AG10803 (cell line): ENCODE measurements around the gene CNRIP1.
A peak's percentile ranks its signal among the peaks of the same experiment; 100 is the strongest.

Source experiments
- DNase-seq: peaks from one replicate; pipeline ENCODE4 v3.0.0; 2010; ENCODE audit warnings: low read depth
- H3K4me3 ChIP-seq: 2 replicates; pipeline ENCODE4 v1.5.1; 2011; ENCODE audit warnings: mild to moderate bottlenecking, low read length, control low read depth
- TF ChIP-seq, protein P1 (sequence below): conservative IDR thresholded peaks from 2 replicates; pipeline ENCODE4 v1.5.1; 2011; ENCODE audit warnings: mild to moderate bottlenecking, low read length, control low read depth, inconsistent platforms

The CNRIP1 gene

DNA sequence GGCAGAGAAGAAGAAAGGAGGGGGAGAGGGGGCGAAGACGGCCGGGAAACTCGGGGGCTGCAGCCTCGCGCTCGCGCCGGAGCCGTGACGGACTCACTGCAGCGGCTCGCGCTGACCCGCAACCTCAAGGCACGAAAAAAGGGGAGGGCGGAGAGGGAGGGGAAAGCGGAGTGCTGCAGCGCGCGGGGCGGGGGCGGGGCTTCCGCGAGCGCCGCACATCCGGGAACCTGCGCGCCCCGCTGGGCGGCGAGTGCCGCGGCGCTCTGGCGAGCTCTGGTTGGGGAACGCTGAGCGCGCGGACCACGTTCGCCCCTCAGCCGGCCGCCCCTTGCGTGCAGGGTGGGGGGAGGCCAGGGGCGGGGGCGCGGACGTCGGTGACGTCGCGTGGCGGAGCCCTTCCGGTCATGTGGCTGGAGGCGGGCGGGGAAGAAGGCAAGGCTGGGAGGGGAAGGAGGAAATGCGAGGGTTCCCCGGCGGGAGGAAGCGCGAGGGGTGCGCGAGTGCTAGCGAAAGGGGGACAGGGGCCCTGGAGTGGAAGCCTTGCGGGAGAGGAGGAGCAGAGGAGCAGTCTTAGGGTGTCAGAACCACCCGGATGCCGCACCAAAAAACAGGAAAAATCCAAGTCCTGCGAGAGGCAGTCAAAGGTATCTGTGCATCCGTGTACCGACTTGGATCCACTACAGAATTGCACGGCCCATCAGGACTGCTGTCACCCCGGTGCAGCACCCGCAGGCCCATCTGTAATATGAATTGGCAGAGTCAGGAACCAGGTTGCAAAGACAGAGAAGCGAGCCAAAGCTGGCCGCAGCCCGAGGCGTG is 67.1 kb downstream of the CNRIP1 start, which contains the start of gene PPP3R1:
Gene PPP3R1 (minus strand): TSS at position 133 of the 819 bp plus-strand sequence. CDS start 405 bp downstream, outside the sequence.
- TF ChIP-seq, protein P1, sequence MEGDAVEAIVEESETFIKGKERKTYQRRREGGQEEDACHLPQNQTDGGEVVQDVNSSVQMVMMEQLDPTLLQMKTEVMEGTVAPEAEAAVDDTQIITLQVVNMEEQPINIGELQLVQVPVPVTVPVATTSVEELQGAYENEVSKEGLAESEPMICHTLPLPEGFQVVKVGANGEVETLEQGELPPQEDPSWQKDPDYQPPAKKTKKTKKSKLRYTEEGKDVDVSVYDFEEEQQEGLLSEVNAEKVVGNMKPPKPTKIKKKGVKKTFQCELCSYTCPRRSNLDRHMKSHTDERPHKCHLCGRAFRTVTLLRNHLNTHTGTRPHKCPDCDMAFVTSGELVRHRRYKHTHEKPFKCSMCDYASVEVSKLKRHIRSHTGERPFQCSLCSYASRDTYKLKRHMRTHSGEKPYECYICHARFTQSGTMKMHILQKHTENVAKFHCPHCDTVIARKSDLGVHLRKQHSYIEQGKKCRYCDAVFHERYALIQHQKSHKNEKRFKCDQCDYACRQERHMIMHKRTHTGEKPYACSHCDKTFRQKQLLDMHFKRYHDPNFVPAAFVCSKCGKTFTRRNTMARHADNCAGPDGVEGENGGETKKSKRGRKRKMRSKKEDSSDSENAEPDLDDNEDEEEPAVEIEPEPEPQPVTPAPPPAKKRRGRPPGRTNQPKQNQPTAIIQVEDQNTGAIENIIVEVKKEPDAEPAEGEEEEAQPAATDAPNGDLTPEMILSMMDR = no peak
- DNase-seq = peak; percentile 97
- peak within 1 kb of the TSS; percentile 87 for H3K4me3 ChIP-seq

DNA sequence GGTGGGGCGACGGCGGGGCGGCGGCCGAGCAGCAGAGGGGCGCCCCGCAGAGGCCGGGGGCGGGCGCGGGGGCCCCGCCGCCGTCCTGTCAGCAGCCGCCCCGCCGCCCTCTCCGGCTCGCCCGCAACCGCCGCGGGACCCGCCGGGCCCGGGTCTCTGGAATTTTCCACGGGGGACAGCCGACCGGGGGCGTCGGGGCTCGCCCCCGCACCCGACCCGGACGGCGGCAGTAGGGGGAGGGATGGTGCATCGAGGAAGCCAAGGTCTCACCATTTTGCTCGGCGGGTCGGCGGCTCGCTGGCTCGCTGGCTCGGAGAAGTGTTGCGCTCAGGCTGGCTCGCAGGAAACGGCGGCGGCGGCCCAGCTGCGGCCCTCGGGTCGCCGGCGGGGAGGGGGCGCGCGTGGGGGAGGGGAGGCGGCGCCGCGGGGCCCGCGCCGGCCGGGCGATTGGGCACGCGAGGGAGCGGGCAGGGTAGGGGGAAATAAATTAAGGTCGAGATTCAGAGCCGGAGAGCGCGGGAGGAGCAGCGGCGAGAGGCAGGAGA is 67.8 kb downstream of the CNRIP1 start:
- TF ChIP-seq, protein P1 = no peak
- DNase-seq = no peak
- peak overlapping the region; percentile 83 for H3K4me3 ChIP-seq

DNA sequence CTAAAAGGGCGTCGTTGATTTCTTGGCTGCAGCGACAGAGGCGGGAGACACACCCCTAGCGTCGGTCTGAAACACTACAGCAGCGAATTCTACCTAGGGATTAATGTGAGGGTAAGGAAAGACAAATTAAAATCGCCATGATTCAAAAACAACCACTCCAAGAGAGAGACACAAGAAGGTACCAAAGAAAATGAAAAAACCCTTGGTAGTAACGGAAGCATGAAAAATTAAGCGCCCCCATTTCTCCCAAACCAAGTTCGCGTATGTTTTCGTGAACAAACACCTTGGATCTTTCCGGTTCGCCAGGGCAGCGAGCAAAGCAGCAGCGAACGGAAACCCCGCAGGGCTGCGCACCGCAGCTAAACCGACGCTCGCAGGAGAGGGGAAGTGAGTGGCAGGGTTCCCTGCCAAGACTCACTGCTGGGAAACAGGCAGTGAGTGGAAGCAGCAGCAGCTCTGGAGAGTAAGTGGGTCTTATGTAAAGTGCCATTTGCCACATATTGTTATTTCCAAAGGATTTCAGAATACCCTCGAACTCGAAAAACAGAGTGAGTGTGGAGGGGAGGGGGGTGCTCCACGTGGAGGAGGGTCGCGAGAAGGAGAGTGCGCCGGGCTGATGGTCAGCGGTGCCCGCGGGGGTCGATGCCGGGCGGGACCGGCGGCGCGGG is 68.4 kb downstream of the CNRIP1 start:
- TF ChIP-seq, protein P1 = peak; percentile 74
- peak overlapping the region; percentile 83 for H3K4me3 ChIP-seq
- peak; percentile 69 for DNase-seq

DNA sequence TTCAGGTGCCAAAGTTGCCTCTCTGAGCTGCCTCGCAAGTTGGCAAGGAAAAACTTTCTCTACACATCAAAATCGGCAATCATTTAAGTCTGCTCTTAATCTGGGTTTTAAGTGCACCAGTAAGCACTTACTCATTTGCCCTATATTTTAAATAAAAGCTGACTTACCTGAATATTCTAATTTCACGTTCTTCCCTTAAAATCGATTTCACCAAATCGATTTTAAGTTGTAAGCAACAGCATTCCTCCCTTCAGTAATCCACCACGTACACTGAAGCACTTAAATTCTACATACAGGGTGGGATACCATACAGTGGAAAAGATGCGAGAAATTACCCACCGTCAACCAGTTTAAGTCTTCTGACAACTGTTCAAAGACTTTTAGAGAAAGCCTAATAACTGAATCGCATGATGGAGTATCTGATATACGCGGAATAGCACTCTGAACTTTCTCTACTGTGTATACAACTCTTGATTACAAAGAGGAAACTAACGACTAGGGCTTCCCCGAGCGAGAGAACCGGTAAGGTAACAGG is 69.0 kb downstream of the CNRIP1 start:
- no peak for DNase-seq
- H3K4me3 ChIP-seq = peak overlapping the region; percentile 83
- TF ChIP-seq, protein P1 = no peak

DNA sequence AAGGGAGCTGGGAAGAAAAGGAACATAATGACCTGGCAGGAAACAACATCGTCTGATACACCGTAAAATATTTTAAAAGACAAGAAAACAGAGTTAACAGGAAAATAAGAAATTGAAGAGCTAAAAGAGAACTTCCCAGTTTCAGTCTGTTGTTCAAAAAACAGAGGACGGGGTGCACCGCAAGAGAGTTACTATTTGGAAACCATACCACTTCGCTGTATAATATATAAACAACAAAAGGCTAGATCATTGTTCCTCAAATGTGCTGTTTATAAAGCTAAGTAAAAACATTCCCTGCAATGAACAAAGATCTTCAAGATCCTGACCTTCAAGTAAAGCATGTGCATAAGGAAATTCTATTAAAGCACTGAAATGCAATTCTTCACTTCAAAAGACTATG is 69.6 kb downstream of the CNRIP1 start:
- no peak for DNase-seq
- peak overlapping the region; percentile 83 for H3K4me3 ChIP-seq
- TF ChIP-seq, protein P1 = no peak

DNA sequence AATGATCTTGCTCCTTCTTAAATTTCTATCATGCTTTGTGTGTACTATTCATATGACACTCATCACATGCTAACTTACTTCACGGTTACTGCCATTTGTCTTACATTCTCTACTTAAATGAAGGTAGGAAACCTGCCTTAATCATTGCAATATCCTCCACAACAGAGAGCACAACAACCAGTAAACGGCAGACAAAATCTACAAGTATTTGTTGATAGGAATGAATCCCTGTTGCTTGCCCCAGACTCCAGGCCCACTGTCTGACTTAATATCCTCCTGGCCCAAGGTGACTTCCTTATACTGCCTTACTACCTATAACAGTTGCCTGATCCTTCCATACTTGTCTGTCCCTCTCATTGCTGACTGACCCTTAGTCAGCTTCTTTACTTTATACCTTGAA is 70.9 kb downstream of the CNRIP1 start:
- TF ChIP-seq, protein P1 = no peak
- H3K4me3 ChIP-seq = no peak overlapping the region
- no peak for DNase-seq
